Activated B cell treated with CpG ODN at 0.5 μM for 24 hours (primary cell): ENCODE measurements around the gene ADAMTSL1. TPM values are rescaled to one million over a fixed set of nuclear protein-coding genes. Genes with fewer than 3 reads are reported as not detected.

Source experiments
- ATAC-seq: fragments of 200-7000 bp; cut with Tn5 transposase; one replicate; pipeline ENCODE4 v1.10.0; 2021; ENCODE audit warnings: low read depth, mild to moderate bottlenecking, moderate library complexity
- CTCF ChIA-PET: fragments of 350-600 bp; sonication (Branson Sonifier 250); formaldehyde crosslinking; loops from one replicate; lab custom pipeline; 2021; ENCODE audit warnings: antibody characterized with exemption; lab: Charles Lee
- POLR2A ChIA-PET: fragments of 350-600 bp; sonication (Branson Sonifier 250); formaldehyde crosslinking; loops from one replicate; lab custom pipeline; 2021; ENCODE audit warnings: antibody characterized with exemption; lab: Charles Lee
- DNase-seq: peaks from one replicate; pipeline ENCODE4 v3.0.0; 2022
- H3K27ac Mint-ChIP-seq: one replicate; pipeline ENCODE4 v1.8.0; 2020; ENCODE audit warnings: mixed read lengths
- H3K27me3 Mint-ChIP-seq: one replicate; pipeline ENCODE4 v1.8.0; 2021; ENCODE audit warnings: mixed read lengths
- H3K36me3 Mint-ChIP-seq: one replicate; pipeline ENCODE4 v1.8.0; 2021; ENCODE audit warnings: low read depth, mixed read lengths
- H3K4me1 Mint-ChIP-seq: one replicate; pipeline ENCODE4 v1.8.0; 2021; ENCODE audit warnings: mixed read lengths
- H3K4me3 Mint-ChIP-seq: one replicate; pipeline ENCODE4 v1.8.0; 2020; ENCODE audit warnings: mild to moderate bottlenecking, mixed read lengths
- H3K9me3 Mint-ChIP-seq: one replicate; pipeline ENCODE4 v1.8.0; 2020; ENCODE audit warnings: mixed read lengths
- intact Hi-C: fragments of 100-400 bp; cut with micrococcal nuclease; formaldehyde crosslinking; loops from one replicate; pipeline ENCODE4 v1.15.1; 2024
- total RNA-seq: library from RNA; stranded (reverse); gene quantifications from 2 replicates; pipeline ENCODE4 v1.2.3, GENCODE V29; 2022
- TF ChIP-seq, protein P1 (sequence below): fragments of 200-600 bp; IDR thresholded peaks from one replicate; pipeline ENCODE4 v1.8.0; 2022; ENCODE audit warnings: antibody characterized with exemption, mild to moderate bottlenecking

Gene ADAMTSL1
- total RNA-seq, 1 donor from 2014 or later: not detected

DNA sequence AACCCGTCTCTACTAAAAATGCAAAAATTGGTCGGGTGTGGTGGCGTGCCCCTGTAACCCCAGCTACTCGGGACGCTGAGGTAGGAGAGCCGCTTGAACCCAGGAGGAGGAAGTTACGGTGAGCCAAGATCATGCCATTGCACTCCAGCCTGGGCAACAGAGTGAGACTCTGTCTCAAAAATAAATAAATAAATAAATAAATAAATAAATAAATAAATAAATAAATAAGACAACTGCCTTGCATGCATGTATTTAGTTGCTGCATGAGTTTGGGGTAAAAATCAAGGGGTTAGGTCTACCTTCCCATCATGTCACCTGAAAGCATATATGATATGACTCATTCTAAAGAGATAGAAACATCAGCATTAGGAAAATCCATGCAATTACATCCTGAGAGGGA is 254.0 kb downstream of the ADAMTSL1 start:
- no peaks in the 10 kb centered on the region for H3K36me3 Mint-ChIP-seq
- no peak overlapping the region for H3K27ac Mint-ChIP-seq
- CTCF ChIA-PET: no interaction called here
- POLR2A ChIA-PET: no interaction called here
- DNase-seq (no peak), ATAC-seq (no peak)
- no peak overlapping the region for H3K4me3 Mint-ChIP-seq
- intact Hi-C loops: no loop called here
- peaks cover 2% of the 10 kb centered on the region for H3K27me3 Mint-ChIP-seq
- H3K9me3 Mint-ChIP-seq: no peaks in the 10 kb centered on the region
- no peaks in the 10 kb centered on the region for H3K4me1 Mint-ChIP-seq
- TF ChIP-seq, protein P1, sequence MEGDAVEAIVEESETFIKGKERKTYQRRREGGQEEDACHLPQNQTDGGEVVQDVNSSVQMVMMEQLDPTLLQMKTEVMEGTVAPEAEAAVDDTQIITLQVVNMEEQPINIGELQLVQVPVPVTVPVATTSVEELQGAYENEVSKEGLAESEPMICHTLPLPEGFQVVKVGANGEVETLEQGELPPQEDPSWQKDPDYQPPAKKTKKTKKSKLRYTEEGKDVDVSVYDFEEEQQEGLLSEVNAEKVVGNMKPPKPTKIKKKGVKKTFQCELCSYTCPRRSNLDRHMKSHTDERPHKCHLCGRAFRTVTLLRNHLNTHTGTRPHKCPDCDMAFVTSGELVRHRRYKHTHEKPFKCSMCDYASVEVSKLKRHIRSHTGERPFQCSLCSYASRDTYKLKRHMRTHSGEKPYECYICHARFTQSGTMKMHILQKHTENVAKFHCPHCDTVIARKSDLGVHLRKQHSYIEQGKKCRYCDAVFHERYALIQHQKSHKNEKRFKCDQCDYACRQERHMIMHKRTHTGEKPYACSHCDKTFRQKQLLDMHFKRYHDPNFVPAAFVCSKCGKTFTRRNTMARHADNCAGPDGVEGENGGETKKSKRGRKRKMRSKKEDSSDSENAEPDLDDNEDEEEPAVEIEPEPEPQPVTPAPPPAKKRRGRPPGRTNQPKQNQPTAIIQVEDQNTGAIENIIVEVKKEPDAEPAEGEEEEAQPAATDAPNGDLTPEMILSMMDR: no peak

DNA sequence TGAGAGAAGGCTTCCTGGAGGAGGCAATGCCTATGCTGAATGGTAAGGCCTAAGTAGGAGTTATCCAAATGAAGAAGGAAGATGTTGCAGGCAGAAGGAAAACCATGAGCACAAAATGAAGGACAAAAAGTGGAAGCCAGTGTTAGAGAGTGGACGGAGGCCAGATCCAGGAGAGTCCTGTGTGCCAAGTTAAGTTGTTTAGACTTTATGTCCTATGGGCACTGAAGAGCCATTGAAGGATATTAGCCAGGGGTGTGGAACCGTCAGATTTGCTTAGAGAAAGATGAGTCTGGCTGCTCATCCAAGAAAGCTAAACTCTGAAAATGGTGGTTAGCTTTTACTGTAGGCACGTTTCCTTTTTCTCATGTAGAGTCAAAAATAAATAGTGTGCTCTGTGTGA is 254.7 kb downstream of the ADAMTSL1 start:
- Mint-ChIP-seq H3K9me3 (no peaks in the 10 kb centered on the region), H3K27ac (no peak overlapping the region), H3K4me1 (no peaks in the 10 kb centered on the region), H3K4me3 (no peak overlapping the region), H3K27me3 (peaks cover 2% of the 10 kb centered on the region), H3K36me3 (no peaks in the 10 kb centered on the region)
- ChIA-PET CTCF (no interaction called here), POLR2A (no interaction called here)
- TF ChIP-seq, protein P1: no peak
- ATAC-seq (no peak), DNase-seq (no peak)
- intact Hi-C loops: no loop called here

GRCh38 chr9:18730241-18730640 is 256.3 kb downstream of the ADAMTSL1 start:
- intact Hi-C loops: no loop called here
- ChIA-PET POLR2A (no interaction called here), CTCF (no interaction called here)
- no peak overlapping the region for H3K4me3 Mint-ChIP-seq
- no peak overlapping the region for H3K27ac Mint-ChIP-seq
- H3K9me3 Mint-ChIP-seq: no peaks in the 10 kb centered on the region
- ATAC-seq (no peak), DNase-seq (no peak)
- no peaks in the 10 kb centered on the region for H3K4me1 Mint-ChIP-seq
- H3K27me3 Mint-ChIP-seq: peaks cover 2% of the 10 kb centered on the region
- no peaks in the 10 kb centered on the region for H3K36me3 Mint-ChIP-seq
- TF ChIP-seq, protein P1: no peak

- H3K27me3 Mint-ChIP-seq: no peaks in the 10 kb centered on the region
- POLR2A ChIA-PET: no interaction called here
- no peaks in the 10 kb centered on the region for H3K9me3 Mint-ChIP-seq
- CTCF ChIA-PET: no interaction called here
- no peaks in the 10 kb centered on the region for H3K4me1 Mint-ChIP-seq
- no peak overlapping the region for H3K4me3 Mint-ChIP-seq
- H3K27ac Mint-ChIP-seq: no peak overlapping the region
- TF ChIP-seq, protein P1: no peak
- DNase-seq: no peak
- no peak for ATAC-seq
- intact Hi-C loops: no loop called here
- no peaks in the 10 kb centered on the region for H3K36me3 Mint-ChIP-seq
Measured at GRCh38 chr9:18739127-18739526, 265.2 kb downstream of the ADAMTSL1 start.

- ATAC-seq (no peak), DNase-seq (no peak)
- H3K4me3 Mint-ChIP-seq: no peak overlapping the region
- ChIA-PET CTCF (no interaction called here), POLR2A (no interaction called here)
- no peaks in the 10 kb centered on the region for H3K36me3 Mint-ChIP-seq
- intact Hi-C loops: no loop called here
- H3K27me3 Mint-ChIP-seq: no peaks in the 10 kb centered on the region
- no peaks in the 10 kb centered on the region for H3K4me1 Mint-ChIP-seq
- TF ChIP-seq, protein P1: no peak
- no peak overlapping the region for H3K27ac Mint-ChIP-seq
- no peaks in the 10 kb centered on the region for H3K9me3 Mint-ChIP-seq
Measured at GRCh38 chr9:18739641-18740318, 265.8 kb downstream of the ADAMTSL1 start.
